ENCODE results near the gene CACNA1B.
A peak's percentile ranks its signal among the peaks of the same experiment; 100 is the strongest.

Gene CACNA1B

DNA sequence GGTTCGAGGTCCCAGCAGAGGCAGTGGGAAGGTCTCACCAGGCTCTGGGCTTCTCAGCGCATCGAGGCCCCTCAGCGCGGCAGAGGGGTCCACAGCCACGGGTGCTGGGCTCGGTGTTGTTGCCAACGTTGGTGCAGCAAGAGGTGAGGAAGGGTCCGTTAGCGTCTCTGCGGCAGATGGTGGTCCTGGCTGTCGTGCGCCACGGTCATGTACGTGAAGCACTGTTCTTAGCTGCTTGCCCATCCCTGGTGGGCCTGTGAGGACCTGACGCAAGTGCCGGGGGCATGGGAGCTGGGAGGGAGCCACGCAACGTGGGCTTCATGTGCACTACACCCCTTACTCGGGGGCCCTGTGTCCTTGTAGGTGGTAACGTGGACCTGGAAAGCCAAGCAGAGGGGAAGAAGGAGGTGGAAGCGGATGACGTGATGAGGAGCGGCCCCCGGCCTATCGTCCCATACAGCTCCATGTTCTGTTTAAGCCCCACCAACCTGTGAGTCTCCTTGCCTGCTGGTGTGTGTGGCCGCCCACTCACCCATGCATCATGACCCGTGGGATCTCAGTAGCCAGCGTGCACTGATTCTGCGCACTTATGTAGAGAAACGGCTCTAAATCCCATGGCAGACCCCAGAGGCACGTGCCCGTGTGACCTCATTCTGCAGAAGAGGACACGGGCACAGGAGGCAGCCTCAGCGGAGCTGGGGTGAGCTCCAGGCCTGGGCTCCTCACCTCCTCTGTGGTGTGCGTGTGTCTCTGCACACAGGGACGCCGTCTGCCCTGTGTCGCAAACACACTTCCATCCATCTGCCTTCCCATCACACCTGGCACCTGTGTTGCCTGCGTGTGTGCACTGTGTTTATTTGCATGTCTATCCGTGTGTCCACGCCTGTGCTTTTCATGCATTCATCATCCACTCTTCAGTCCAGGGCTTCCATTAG, 166.1 kb downstream of the CACNA1B start:
- in situ Hi-C loops (cut with MboI; ENCODE audit: low sequenced_read_pairs, unreplicated experiment): no loop called here
- DNase-seq (ENCODE audit: low spot score): peak; percentile 26
- TF ChIP-seq, protein P1, sequence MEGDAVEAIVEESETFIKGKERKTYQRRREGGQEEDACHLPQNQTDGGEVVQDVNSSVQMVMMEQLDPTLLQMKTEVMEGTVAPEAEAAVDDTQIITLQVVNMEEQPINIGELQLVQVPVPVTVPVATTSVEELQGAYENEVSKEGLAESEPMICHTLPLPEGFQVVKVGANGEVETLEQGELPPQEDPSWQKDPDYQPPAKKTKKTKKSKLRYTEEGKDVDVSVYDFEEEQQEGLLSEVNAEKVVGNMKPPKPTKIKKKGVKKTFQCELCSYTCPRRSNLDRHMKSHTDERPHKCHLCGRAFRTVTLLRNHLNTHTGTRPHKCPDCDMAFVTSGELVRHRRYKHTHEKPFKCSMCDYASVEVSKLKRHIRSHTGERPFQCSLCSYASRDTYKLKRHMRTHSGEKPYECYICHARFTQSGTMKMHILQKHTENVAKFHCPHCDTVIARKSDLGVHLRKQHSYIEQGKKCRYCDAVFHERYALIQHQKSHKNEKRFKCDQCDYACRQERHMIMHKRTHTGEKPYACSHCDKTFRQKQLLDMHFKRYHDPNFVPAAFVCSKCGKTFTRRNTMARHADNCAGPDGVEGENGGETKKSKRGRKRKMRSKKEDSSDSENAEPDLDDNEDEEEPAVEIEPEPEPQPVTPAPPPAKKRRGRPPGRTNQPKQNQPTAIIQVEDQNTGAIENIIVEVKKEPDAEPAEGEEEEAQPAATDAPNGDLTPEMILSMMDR (IDR thresholded peaks at IDR 0.05; ENCODE audit: borderline replicate concordance, control extremely low read depth, extremely low read depth, insufficient read depth, missing control alignments): no peak

DNA sequence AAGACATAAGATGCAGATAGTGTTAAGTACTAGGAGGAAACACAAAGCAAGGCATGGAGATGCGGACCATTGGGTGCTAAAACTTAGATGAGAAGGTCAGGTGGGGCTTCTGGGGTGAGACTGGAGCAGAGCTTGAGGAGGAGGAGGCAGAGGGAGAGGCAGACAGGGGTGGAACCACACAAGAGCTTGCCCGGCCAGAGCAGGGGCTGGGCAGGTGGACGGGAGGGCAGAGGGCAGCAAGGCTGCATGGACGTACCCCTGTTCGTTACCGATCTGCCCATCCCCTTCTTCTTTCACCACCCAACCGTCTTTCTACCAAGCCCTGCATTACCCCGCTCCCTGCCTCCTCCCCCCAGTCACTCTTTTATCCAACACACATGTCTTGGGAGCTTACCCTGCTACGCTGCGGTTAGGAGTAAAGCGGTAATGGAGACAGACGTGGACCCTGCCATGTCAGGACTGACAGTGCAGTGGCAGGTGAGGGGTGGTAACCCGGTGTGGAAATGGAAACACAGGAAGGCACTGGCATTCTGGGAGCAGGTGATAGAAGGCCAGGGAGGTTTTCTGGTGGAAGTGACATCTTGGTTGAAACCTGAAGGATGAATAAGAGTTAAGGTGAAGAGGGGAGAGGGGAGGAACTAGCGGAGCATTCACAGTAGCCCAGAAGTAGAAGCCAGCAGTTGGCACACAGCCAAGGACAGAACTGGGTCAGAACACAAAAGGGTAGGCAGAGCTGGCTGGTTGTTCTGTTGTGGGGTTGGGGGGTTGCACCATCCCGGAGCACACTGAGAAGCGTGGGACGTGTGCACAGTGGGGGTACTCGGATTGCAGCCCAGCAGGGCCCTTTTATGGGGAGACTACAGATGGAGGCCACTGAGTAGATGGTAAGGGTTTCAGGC, 167.2 kb downstream of the CACNA1B start:
- in situ Hi-C loops (cut with MboI; ENCODE audit: low sequenced_read_pairs, unreplicated experiment): no loop called here
- DNase-seq (ENCODE audit: low spot score): no peak
- TF ChIP-seq, protein P1 (IDR thresholded peaks at IDR 0.05; ENCODE audit: borderline replicate concordance, control extremely low read depth, extremely low read depth, insufficient read depth, missing control alignments): no peak

DNA sequence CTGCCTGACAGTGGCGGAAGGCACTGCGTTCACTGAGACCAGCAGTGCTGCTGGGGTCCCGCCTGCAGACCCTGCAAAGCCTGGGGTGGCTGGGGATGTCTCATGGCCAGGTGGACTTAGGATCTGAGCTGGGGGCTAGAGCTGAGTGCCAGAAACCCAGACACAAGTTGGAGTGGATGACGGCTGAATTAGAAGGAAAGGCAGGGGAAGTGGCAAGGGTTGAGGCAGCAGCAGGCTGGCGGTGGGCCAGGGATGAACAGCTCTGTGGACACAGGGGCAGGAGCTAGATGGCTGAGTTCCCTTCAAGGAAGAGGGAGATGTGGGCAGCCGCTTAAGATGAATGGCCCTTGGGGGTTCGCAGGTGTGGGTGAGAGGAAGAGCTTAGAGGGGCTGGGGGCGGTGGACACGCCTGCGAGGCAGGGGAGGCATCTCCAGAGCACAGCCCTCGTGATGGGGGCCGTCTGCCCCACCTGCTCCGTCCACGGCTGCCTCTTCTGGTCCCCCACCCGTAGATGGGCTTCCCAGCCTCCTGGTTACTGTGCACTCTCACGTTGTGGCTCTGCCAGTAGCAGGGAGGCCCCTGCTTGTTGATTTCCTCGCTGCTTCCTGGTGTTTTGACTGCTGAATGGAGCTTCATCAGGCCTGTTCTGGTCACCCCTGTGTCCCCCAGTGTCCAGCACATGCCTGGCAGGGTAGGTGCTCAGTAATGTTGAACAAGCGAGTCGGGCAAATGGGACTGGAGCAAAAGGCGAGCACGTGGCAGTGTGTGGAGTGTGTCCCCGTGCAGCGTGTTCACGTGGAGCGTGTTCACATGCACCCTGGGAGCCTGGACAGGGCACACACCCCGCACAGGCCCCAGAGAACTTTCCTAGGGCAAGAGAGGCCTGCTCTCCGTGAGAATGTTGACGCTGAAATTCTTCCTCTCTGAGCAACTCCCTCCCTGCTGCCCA, 168.2 kb downstream of the CACNA1B start:
- peak; percentile 24 for DNase-seq (ENCODE audit: low spot score)
- TF ChIP-seq, protein P1 (IDR thresholded peaks at IDR 0.05; ENCODE audit: borderline replicate concordance, control extremely low read depth, extremely low read depth, insufficient read depth, missing control alignments): no peak
- in situ Hi-C loops (cut with MboI; ENCODE audit: low sequenced_read_pairs, unreplicated experiment): no loop called here

DNA sequence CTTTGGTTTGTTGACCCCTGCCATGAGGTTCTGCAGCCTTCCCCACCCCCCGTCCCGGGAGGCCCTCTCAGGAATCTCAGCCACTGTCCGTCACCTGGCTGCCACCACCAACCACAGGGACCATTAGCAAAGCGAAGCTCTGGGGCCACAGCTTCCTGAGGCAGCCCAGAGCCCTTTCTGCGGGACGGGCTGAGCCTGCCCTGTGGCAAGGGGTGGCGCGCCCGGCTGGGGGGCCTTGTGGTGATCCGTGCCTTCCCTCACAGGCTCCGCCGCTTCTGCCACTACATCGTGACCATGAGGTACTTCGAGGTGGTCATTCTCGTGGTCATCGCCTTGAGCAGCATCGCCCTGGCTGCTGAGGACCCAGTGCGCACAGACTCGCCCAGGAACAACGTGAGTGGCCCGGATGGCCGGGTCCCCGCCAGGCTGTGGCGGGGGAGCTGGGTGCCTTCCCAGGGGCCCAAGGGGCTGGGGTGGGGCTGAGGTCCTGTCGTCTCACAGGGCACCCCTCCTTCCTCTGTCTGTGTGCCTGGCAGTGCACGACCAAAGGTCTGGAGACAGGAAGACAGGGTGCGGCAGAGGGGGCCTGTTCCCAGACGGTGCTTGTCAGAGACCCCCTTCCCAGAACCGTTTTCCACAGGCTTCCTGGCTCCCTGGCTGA, 169.2 kb downstream of the CACNA1B start:
- TF ChIP-seq, protein P1 (IDR thresholded peaks at IDR 0.05; ENCODE audit: borderline replicate concordance, control extremely low read depth, extremely low read depth, insufficient read depth, missing control alignments): no peak
- in situ Hi-C loops (cut with MboI; ENCODE audit: low sequenced_read_pairs, unreplicated experiment): no loop called here
- peak; percentile 28 for DNase-seq (ENCODE audit: low spot score)

DNA sequence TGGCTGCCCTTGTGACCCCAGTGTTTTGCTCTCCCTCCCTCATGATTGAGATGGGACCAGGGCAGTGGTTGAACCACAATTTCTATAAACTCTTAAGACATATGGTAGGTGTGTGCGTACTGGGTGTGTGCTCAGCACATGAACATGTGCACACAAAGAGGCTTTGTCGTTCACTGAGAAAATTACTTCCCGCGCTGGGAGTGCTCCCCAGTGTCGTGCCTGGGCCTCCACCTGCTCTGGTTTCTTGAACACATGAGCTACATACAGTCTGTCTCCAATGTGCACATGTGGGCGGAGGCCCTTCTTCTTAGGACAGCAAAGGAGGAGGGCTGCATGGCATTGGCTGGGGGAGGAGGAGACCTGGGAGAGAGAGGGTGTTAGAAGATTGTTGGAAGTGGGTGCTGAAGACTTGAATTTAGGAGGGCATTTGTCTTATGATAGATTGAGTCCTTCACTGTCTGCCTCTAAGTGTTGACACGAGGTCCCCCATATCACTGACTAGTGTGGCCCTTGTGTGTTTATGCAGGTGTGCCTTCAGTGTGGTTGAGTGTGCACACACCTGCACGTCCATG, 170.0 kb downstream of the CACNA1B start:
- TF ChIP-seq, protein P1 (IDR thresholded peaks at IDR 0.05; ENCODE audit: borderline replicate concordance, control extremely low read depth, extremely low read depth, insufficient read depth, missing control alignments): no peak

More for the DNA sequence above, 170.0 kb downstream of the CACNA1B start:
- in situ Hi-C loops (cut with MboI; ENCODE audit: low sequenced_read_pairs, unreplicated experiment): no loop called here
- DNase-seq (ENCODE audit: low spot score): peak; percentile 23
